Psoas muscle (tissue), 8 donors: ENCODE results near the gene SULT6B1. TPM values are rescaled to one million over a fixed set of nuclear protein-coding genes. Genes with fewer than 3 reads are reported as not detected.
"Not testable (repeated sequence)": the region's sequence is repeated elsewhere in the genome, so short reads cannot be mapped to it uniquely, and the experiment has no call there.

Source experiments
- ATAC-seq, 4 donors: fragments of 200-7000 bp; cut with Tn5 transposase; one replicate each; pipeline ENCODE4 v1.9.1; 2020; ENCODE audit warnings: moderate library complexity in 3 of 4, mild to moderate bottlenecking in 2 of 4
- DNase-seq, 2 donors: peaks; one replicate each; pipeline ENCODE4 v3.0.0-alpha.2; 2020
- H3K27ac ChIP-seq: fragments of 200-600 bp; one replicate; pipeline ENCODE4 v1.8.0; 2022
- H3K27me3 ChIP-seq, 3 donors: fragments of 200-600 bp in 1 of 3; one replicate each; pipeline versions ENCODE4 v1.6.1 to v1.8.0; 2013 to 2022; ENCODE audit warnings: low read length in 2 of 3, mild to moderate bottlenecking in 2 of 3, moderate library complexity in 1 of 3; ENCODE audit not compliant: insufficient read depth in 3 of 3
- H3K36me3 ChIP-seq, 2 donors: fragments of 200-600 bp in 1 of 2; one replicate each; pipeline versions ENCODE4 v1.6.1 to v1.8.0; 2013 to 2022; ENCODE audit warnings: low read depth in 1 of 2, mild to moderate bottlenecking in 1 of 2, moderate library complexity in 1 of 2; ENCODE audit not compliant: insufficient read depth in 1 of 2
- H3K4me1 ChIP-seq: fragments of 200-600 bp; one replicate; pipeline ENCODE4 v1.8.0; 2022
- H3K4me3 ChIP-seq: fragments of 200-600 bp; one replicate; pipeline ENCODE4 v1.8.0; 2022; ENCODE audit warnings: mild to moderate bottlenecking
- H3K9me3 ChIP-seq: fragments of 200-600 bp; one replicate; pipeline ENCODE4 v1.8.0; 2022
- WGBS, 3 donors: extraction: QIAGEN DNeasy Blood & Tissue Kit; methylation state at CpG; one replicate each; pipeline versions ENCODE4 v1.1.6 to v1.1.7; 2013; 5-methylcytosine and 5-hydroxymethylcytosine counted together
- intact Hi-C, 2 donors: fragments of 100-400 bp; cut with DNase I; formaldehyde crosslinking; loops; one replicate each; pipeline versions ENCODE4 v1.11.0 to v1.14.2; 2022
- polyA plus RNA-seq, 3 donors: library from polyadenylated mRNA; stranded (reverse); fragments of 200-250 nt; gene quantifications; one replicate each; pipeline ENCODE4 v1.2.3, GENCODE V29; 2013
- total RNA-seq, 4 donors: library from RNA; stranded (reverse); fragmentation: NEBNext Ultra II Directional in 2 of 4; extraction: Animal tissue kit (Norgen Biotek cat#: 25700) in 2 of 4; gene quantifications; one replicate each; pipeline versions ENCODE4 v1.2.1 to v1.2.4, GENCODE V29; 2021 to 2023
- TF ChIP-seq, protein P1 (sequence below): fragments of 200-600 bp; IDR thresholded peaks from one replicate; pipeline ENCODE4 v1.8.0; 2022; ENCODE audit warnings: antibody characterized with exemption
- donor health status: healthy with polysubstance abuse.
- donor health status: DM: no; HTN: no; CAD: no; lungs with moderate emphysema.
- donor health status: Bipolar disorder and iron deficiency.
- donor health status: healthy.
- donor health status: DM: yes; HTN: yes; CAD: no.
- donor health status: DM: no; HTN: no; CAD: no.
- donor health status: DM: no; HTN: no; CAD: no.
- donor health status: DM: yes; HTN: yes; CAD: no.

Gene SULT6B1
- total and polyA plus RNA-seq, 7 donors = not detected

DNA sequence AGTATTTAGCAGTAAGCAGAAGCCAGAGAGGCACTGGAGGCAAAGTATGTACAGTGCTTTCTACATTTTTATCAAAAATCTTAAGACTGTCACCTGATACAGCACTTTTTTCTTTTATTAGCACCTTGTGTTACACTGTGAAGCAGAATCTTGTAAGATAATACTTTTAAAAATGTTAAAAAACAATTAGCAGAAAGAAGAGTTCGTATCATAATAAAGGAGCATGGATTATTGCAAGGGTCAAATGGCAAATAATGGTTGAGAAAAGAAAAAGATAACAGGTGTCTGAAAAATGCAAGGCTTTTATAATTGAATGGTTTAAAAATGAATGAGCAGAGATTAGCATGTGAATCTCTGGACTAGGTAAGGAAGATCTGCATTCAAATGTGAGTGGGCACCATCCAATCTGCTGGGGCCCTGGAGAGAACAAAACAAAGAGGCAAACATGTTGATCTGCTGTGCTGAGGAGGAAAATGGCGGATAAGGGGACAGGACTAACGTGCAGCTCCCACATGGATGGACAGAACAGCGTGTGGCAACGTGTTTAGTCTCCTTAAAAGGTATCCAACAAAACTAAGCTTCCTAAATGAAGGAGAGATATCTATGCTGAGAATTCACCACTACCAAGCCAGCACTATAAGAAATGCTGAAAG lies 17.3 kb upstream of the SULT6B1 start:
- 86 to 94% (median 91%) methylated on average over 5 of the region's 5 CpGs for WGBS, 3 donors
- H3K4me3 ChIP-seq = no peak overlapping the region
- intact Hi-C loops = no loop called here
- H3K9me3 ChIP-seq = peaks cover 18% of the 10 kb centered on the region
- no peak for ATAC-seq
- no peaks in the 10 kb centered on the region for H3K27me3 ChIP-seq
- no peak for DNase-seq
- H3K4me1 ChIP-seq = no peaks in the 10 kb centered on the region
- TF ChIP-seq, protein P1, sequence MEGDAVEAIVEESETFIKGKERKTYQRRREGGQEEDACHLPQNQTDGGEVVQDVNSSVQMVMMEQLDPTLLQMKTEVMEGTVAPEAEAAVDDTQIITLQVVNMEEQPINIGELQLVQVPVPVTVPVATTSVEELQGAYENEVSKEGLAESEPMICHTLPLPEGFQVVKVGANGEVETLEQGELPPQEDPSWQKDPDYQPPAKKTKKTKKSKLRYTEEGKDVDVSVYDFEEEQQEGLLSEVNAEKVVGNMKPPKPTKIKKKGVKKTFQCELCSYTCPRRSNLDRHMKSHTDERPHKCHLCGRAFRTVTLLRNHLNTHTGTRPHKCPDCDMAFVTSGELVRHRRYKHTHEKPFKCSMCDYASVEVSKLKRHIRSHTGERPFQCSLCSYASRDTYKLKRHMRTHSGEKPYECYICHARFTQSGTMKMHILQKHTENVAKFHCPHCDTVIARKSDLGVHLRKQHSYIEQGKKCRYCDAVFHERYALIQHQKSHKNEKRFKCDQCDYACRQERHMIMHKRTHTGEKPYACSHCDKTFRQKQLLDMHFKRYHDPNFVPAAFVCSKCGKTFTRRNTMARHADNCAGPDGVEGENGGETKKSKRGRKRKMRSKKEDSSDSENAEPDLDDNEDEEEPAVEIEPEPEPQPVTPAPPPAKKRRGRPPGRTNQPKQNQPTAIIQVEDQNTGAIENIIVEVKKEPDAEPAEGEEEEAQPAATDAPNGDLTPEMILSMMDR = no peak
- peaks cover 4 to 94% of the 10 kb centered on the region in 2 donors for H3K36me3 ChIP-seq
- no peak overlapping the region for H3K27ac ChIP-seq

- H3K27ac ChIP-seq, DNase-seq, ATAC-seq, intact Hi-C loops, H3K27me3 ChIP-seq, H3K4me1 ChIP-seq, H3K4me3 ChIP-seq: not testable (repeated sequence)
- peaks cover under 1 to 94% of the 10 kb centered on the region in 2 donors for H3K36me3 ChIP-seq
- H3K9me3 ChIP-seq = peaks cover 18% of the 10 kb centered on the region
- 84 to 88% (median 84%) methylated on average over 8 of the region's 8 CpGs for WGBS, 3 donors
Observed at GRCh38 chr2:37205071-37205661, 16.7 kb upstream of the SULT6B1 start.

- DNase-seq (no peak), ATAC-seq (no peak)
- peaks cover 5 to 86% of the 10 kb centered on the region in 2 donors for H3K36me3 ChIP-seq
- no peak overlapping the region for H3K27ac ChIP-seq
- 91 to 94% (median 92%) methylated on average over 2 of the region's 2 CpGs for WGBS, 3 donors
- intact Hi-C loops = no loop called here
- no peaks in the 10 kb centered on the region for H3K27me3 ChIP-seq
- H3K9me3 ChIP-seq = peaks cover 12% of the 10 kb centered on the region
- TF ChIP-seq, protein P1 = no peak
- H3K4me1 ChIP-seq = no peaks in the 10 kb centered on the region
- no peak overlapping the region for H3K4me3 ChIP-seq
Observed at GRCh38 chr2:37203708-37204107, 15.2 kb upstream of the SULT6B1 start.

DNA sequence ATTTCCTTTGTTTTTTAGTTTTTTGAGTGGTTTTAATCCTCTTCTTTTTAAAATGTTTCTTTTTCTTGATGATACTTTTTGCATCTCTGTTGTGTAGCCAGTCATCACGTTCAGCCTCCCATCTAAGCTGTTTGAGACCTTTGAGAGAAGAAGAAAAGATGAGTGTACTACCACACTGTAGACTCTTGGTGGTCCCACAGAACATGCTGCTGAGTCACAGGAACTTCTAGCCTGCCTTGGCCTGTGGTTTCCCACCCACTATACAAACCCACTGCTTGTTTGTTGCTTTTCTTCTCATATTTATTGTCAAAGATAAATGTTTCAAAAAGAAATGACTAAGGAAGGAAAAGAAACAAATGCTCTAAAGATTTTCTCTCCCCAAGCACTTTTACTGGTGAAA lies 13.3 kb upstream of the SULT6B1 start:
- DNase-seq (no peak), ATAC-seq (no peak)
- Histone ChIP-seq H3K4me3 (no peak overlapping the region), H3K36me3 (peaks cover 5 to 72% of the 10 kb centered on the region in 2 donors), H3K27ac (no peak overlapping the region), H3K9me3 (peaks cover 5% of the 10 kb centered on the region), H3K27me3 (no peaks in the 10 kb centered on the region), H3K4me1 (peaks cover 10% of the 10 kb centered on the region)
- intact Hi-C loops = no loop called here
- WGBS, 3 donors = 92 to 96% (median 94%) methylated on average over 1 of the region's 1 CpG
- TF ChIP-seq, protein P1 = no peak

DNA sequence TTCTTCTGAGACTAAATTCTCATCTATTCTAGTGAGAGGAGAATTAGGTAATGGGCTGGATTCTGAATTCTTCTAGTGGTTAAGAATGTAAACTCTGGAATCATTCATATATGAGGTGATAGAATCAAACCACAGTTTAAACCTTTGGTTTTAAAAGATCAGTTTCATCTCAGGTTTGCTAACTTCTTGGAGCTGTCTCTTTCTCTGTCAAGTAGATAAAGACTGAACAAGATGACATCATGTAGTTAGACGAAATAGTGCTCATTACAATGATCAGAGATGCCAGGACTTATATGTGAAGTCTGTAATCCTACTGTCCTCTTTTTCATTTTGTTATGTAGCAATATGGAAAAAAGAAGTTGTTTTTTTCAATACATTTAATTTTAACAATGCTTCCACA lies 12.7 kb upstream of the SULT6B1 start:
- TF ChIP-seq, protein P1 = no peak
- Histone ChIP-seq H3K9me3 (no peaks in the 10 kb centered on the region), H3K36me3 (peaks cover 5 to 66% of the 10 kb centered on the region in 2 donors), H3K27me3 (no peaks in the 10 kb centered on the region), H3K4me1 (peaks cover 10% of the 10 kb centered on the region), H3K4me3 (no peak overlapping the region), H3K27ac (no peak overlapping the region)
- DNase-seq (no peak), ATAC-seq (no peak)
- intact Hi-C loops = no loop called here
- WGBS, 3 donors = 68 to 80% (median 78%) methylated on average over 1 of the region's 1 CpG
